RWPE2 (cell line): Measurements from ENCODE around the gene ZC3H15.

Source experiments
- ATAC-seq: fragments of 200-7000 bp; cut with Tn5 transposase; 3 replicates; pipeline ENCODE4 v1.9.1; 2021; ENCODE audit warnings: low read depth
- DNase-seq: peaks from one replicate; pipeline ENCODE4 v3.0.0-alpha.2; 2020; ENCODE audit warnings: low spot score
- H3K27ac ChIP-seq: fragments of 450-650 bp; 2 replicates; pipeline ENCODE4 v1.5.1; 2017; ENCODE audit warnings: mild to moderate bottlenecking; ENCODE audit not compliant: poor library complexity, severe bottlenecking
- H3K27me3 ChIP-seq: fragments of 250-450 bp; sonication (Bioruptor Pico); 2 replicates; pipeline ENCODE4 v1.5.1; 2021; ENCODE audit warnings: mild to moderate bottlenecking, moderate library complexity; ENCODE audit not compliant: insufficient read depth, poor library complexity, severe bottlenecking
- H3K36me3 ChIP-seq: fragments of 250-450 bp; sonication (Bioruptor Pico); 2 replicates; pipeline ENCODE4 v1.5.1; 2020; ENCODE audit warnings: low read depth, mild to moderate bottlenecking, moderate library complexity
- H3K4me1 ChIP-seq: fragments of 250-450 bp; sonication (Bioruptor Pico); 2 replicates; pipeline ENCODE4 v1.5.1; 2021; ENCODE audit warnings: mild to moderate bottlenecking, moderate library complexity; ENCODE audit not compliant: insufficient read depth, poor library complexity, severe bottlenecking
- H3K4me3 ChIP-seq: fragments of 250-450 bp; sonication (Bioruptor Pico); 2 replicates; pipeline ENCODE4 v1.5.1; 2021; ENCODE audit warnings: mild to moderate bottlenecking, moderate library complexity; ENCODE audit not compliant: severe bottlenecking
- H3K9me3 ChIP-seq: fragments of 250-450 bp; sonication (Bioruptor Pico); 2 replicates; pipeline ENCODE4 v1.5.1; 2021; ENCODE audit warnings: mild to moderate bottlenecking, moderate library complexity; ENCODE audit not compliant: severe bottlenecking
- TF ChIP-seq, protein P1 (sequence below): fragments of 450-650 bp; IDR thresholded peaks from one replicate; pipeline ENCODE4 v1.5.1; 2017; ENCODE audit warnings: mild to moderate bottlenecking, moderate library complexity; ENCODE audit not compliant: poor library complexity, severe bottlenecking

ZC3H15 gene

DNA sequence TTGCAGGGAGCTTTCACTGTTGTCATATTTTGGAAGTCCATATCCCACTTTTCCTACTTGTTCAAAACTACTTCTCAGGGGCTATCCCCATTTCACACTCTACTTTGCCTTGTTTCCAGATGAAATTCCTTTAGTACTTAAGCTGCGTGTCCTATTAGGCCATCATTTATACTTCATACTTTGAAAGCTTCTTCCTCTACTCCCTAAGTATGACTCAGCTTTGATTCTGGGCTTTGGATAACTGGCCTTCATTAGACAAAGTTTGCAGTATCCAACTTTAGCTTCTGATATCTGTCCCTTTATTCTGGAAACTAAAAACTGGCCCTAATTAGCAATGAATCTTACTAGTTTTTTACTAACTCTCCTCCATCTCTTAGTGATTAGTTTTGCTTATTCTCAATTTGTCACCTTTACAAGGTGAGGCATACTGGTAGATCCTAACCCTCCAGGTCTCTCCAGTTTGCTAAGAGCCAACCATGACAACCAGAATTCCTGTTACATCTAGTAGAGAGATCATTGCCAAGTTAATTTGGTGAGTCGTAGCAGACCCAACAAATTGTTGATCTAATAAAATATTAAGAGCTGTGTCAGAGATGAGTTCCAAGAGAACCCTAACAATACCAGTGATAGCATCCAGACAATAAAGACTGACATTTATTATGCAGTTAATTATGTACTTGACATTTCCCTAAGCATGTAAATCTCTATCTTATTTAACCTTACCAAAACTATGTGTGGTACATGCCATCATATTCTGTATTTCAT is 72.6 kb downstream of the ZC3H15 start:
- no peak overlapping the region for H3K27ac ChIP-seq
- ATAC-seq (no peak; the same call in 2 of the 3 replicates), DNase-seq (no peak)

More for the DNA sequence above, 72.6 kb downstream of the ZC3H15 start:
- Histone ChIP-seq H3K4me1 (no peaks in the 10 kb centered on the region), H3K36me3 (no peaks in the 10 kb centered on the region), H3K9me3 (no peaks in the 10 kb centered on the region), H3K27me3 (no peaks in the 10 kb centered on the region), H3K4me3 (no peak overlapping the region)
- TF ChIP-seq, protein P1, sequence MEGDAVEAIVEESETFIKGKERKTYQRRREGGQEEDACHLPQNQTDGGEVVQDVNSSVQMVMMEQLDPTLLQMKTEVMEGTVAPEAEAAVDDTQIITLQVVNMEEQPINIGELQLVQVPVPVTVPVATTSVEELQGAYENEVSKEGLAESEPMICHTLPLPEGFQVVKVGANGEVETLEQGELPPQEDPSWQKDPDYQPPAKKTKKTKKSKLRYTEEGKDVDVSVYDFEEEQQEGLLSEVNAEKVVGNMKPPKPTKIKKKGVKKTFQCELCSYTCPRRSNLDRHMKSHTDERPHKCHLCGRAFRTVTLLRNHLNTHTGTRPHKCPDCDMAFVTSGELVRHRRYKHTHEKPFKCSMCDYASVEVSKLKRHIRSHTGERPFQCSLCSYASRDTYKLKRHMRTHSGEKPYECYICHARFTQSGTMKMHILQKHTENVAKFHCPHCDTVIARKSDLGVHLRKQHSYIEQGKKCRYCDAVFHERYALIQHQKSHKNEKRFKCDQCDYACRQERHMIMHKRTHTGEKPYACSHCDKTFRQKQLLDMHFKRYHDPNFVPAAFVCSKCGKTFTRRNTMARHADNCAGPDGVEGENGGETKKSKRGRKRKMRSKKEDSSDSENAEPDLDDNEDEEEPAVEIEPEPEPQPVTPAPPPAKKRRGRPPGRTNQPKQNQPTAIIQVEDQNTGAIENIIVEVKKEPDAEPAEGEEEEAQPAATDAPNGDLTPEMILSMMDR, result no peak
